GM04503 (cell line): Measurements from ENCODE around the gene ACSF2.

Source experiments
- DNase-seq: peaks from one replicate; pipeline ENCODE4 v3.0.0-alpha.2; 2012; ENCODE audit warnings: low read depth

The ACSF2 gene

DNA sequence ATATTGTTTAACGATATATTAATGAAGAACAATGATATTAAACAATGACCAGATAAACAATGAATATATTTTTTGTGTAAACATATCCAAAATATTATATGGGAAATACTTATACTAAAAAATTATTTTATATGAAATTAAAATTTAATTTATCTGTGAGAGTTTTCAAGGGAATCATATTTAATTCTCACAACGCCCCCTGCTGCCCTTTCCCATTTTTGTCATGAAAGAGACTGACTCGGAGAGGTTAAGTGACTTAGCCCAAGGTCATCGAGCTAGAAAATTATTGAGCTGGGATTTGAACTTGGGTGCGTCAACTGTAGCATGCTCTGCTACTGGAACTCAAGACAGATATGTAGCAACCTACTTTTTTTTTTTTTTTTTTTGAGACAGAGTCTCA lies 75.0 kb downstream of the ACSF2 start:
- no peak for DNase-seq

DNA sequence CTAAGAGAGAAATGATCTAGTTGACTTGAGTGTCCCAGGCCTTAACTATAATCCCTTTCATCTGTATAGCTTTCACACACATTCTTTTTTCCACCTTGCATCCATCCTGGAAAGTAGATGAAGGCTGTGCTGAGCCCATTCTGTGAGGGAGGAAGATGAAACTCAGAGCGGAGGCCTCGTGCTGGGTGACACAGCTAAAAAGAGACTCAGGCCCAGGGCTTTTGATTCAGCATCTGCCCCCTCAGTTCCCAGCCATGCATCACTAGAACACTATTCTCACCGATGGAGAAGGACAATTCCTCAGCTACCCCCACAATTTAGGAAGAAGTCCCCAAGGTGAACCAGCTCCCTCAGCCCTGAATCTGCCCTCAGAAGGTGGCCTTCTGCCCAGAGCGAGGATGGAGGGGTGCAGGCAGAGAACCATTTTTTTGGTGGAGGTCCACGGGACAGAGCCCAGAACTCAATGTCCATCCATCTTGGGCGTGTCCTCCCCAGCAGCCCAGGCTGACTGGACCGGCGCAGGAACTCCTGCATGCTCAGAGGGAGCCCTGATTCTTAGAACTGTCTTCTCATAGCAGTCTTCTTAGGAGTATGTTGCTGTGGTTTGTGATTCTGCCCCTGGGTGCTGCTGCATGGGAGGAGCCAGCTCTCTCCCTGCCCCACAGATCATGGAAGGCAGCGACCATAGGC lies 76.4 kb downstream of the ACSF2 start:
- DNase-seq, result no peak

DNA sequence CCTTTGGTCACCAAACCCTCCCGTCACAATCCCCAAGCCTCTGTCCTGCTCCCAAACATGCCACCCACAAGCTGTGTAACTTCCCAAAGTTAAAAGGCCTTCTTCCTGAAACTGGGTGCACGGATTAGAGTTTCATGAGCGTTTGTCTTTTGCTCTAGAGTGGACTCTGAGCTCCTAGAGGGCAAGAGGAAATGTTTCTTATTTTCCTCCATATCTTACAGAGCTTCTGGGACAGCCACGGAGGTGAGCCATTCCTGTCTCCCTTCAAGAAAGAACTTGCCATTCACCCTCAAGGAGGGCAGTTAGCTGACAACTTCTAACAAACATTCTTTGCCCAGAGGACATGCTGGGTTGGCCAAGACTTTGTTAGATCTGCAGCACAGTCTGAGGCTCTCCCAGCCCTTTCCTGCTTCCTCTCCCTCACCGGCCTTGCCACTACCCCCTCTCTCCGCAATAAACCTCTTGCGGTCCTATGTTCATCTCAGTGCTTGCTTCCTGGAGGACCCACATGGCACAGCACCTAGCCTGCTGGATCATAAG lies 79.6 kb downstream of the ACSF2 start:
- DNase-seq, result no peak

DNA sequence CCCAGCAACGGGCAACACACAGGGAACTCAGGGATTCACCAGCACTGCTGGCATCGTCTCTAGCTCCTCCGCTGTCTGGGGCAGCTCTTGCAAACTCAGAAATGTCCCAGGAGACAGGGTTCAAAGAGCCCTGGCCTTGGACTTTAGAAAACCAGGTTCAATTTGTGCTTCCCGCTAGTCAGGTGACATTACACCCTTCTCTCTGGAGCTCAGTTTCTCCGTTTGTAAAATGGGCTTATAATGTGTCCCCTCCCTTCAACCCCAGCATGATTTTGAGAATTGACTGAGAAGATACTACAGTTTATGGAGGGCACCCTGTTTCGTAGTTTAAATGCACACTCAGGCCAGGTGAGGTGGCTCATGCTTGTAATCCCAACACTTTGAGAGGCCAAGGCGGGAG lies 80.3 kb downstream of the ACSF2 start:
- DNase-seq, result no peak

DNA sequence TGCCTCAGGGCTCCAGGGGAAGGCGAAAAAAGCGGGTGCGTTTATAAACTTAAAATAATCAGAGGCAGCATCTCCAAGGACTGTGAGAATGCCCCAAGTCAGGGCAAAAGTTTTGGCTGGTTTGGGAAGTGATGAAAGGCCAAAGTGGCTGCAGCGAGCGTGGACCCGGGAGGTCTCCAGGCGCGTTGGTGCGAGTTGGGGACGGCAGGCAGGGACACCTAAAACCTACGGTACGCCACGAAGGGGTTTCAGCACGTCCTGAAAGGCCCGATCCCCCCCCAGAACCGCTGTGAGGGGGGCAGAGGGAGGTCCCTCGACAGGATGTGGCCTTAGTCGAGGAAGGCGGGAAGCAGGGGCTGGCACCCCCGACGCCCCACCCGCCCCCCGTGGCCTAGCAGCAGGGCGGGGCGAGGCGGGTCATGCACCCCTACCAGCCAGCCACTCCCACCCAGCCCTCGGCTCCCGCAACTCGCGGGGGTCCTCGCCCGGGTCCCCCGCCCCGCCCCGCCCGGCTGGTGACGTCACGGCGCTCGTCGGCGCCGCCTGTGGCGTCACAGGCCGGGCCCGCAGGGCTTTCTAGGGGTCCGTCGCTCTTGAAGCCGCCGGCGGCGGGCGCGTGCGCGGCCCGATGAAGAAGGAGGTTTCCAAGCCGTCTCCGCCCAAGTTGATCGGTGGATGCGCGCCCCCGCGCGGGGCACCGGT lies 82.0 kb downstream of the ACSF2 start, which contains the start of gene MYCBPAP:
Gene MYCBPAP (plus strand): TSS at position 569 of the 702 bp plus-strand sequence. CDS start 236 bp downstream, outside the sequence.
- DNase-seq, result no peak

DNA sequence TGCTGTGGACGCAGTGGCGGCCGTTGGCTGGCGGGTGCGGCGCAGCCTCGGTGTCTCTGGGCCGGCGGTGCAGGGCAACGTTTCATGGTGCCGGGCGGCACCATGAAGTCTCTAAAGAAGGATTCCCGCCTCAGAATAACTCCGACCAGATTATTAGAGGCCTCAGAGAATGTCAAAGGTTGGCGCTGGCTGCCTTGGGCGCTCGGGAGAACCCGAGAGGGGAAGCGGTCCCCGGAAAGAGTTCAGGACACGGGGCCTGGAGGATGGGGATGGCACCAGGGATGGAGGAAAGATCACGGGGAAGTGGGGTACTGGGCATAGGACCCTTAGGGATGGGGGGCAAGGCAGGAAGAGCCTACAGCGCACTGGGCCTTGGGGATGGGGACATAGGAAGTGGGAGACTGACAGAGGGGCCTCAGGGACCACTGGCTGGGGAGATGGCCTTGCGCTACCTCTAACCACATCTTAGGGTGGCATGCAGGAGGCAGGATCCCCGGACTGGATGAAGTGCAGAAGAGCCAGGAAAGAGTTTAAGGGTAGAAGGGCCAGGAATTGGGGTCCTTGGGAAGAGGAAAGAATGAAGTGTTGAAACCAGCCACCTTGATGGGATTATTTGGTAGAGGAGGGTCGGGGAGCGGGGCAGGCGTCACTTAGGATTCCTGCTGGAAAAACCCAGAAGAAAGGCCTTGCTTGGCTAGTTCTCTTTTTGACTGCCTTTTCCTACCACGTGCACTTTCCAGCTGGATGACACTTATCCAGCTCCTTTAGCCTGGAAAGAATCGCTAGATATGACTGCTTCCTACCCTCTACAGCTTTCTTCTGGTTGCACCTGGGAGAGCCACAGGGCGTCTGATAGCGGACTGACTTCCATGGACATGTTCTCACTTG lies 82.8 kb downstream of the ACSF2 start:
- DNase-seq, result no peak

DNA sequence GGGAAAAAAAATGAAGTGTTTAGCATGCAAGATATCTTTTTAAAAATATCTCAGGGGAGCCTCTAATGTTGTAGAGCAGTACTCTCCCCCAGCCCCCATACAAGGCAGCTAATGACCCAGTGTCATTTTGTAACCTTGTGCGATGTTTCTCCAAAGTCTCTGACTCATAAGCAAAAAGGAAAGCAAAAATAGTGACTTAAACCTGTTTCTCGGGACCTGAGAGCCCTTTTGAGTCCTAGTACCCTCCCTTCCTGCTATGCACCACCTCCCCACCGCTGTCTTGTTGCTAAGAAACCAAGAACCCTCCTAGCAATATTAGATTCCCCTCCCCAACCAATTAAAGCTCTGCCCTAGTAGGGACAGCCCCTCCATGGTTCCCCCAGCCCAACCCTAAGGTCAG lies 85.0 kb downstream of the ACSF2 start:
- no peak for DNase-seq

DNA sequence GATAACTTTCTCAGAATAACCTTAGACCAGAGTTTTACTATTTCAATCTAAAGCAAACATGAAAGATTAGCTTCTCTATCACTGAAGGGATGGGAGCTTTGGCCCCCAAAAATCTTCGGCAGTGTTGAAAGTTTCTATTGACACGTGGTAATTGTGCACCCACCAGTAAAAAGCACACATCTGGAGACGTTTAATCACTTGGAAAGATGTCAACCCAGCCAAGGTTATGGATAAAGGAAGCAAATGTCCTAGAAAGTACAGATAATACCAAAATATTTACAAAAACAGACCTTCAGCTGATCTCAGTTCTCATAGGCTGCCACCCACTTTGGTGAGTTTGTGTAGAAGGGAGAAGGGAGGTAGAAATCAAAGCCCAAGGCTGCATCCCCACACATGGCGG lies 87.5 kb downstream of the ACSF2 start:
- DNase-seq, result no peak

DNA sequence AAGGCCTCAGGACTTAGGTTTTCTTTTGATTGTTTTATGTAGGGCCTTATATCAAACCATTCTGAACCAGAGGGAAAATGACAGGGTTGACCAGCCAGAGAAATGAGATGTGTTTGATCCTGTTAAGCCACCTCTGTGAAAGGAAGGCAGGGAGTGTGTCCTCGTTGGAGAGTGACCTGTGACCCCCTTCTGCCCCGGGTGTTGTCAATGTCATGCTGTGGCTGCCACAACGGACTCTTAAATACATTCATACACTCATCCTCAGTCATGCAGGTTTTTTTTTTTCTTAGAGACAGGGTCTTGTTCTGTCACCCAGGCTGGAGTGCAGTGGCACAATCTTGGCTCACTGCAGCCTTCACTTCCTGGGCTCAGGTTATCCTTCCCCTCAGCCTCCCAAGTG lies 88.4 kb downstream of the ACSF2 start:
- DNase-seq, result no peak

DNA sequence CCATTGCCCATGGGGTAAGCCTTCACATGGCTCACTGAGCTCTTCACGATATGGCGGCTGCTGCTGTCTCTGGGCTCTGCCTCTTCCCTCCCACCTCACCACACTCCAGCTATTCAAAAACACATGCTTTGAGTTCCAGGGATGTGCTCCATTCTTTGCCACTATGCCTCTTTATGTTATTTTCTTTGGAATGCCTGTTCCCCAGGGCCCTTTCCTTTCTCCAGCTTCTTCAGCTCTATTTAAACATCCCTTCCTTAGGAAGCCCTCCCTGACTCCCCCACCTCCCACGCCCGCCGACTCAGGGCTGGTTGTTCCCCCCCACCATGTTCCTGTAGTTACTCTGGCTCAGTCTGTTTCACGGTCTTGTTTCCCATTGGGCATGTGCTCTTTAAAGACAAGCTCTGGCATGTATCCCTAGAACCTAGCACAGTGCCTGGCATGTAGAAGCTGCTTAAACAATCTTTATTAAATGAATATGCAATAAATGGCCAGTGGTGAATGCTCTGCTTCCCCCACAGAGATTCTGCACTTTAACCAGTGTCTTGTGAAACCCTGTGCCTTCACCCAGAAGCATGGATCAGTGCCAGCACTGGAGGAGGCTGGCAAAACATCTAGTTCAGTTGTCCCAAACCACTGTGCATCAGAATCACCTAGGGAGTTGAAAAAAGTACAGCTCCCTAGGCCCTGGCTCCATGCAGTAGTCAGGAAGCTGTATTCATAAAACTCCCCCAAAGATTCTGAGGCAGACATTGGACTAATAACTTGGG lies 89.1 kb downstream of the ACSF2 start:
- no peak for DNase-seq

DNA sequence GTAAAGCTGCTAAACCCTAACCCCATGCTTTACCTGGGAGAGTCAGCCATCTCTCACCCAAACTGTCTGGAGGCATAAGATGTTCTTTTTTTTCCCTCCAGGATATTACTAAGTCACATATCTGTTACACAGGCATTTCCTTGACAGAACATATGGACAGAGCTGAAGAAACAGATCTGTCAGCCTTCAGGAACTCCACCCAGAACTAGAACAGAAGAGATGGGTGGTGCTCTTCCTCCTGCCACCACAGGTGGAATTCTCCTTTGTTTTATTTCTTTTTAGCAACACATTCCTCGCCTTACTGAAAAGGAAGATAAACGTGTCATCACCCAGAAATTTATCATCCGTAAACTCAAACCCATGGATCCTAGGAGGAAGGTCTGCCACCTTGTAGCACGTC lies 91.0 kb downstream of the ACSF2 start:
- no peak for DNase-seq

DNA sequence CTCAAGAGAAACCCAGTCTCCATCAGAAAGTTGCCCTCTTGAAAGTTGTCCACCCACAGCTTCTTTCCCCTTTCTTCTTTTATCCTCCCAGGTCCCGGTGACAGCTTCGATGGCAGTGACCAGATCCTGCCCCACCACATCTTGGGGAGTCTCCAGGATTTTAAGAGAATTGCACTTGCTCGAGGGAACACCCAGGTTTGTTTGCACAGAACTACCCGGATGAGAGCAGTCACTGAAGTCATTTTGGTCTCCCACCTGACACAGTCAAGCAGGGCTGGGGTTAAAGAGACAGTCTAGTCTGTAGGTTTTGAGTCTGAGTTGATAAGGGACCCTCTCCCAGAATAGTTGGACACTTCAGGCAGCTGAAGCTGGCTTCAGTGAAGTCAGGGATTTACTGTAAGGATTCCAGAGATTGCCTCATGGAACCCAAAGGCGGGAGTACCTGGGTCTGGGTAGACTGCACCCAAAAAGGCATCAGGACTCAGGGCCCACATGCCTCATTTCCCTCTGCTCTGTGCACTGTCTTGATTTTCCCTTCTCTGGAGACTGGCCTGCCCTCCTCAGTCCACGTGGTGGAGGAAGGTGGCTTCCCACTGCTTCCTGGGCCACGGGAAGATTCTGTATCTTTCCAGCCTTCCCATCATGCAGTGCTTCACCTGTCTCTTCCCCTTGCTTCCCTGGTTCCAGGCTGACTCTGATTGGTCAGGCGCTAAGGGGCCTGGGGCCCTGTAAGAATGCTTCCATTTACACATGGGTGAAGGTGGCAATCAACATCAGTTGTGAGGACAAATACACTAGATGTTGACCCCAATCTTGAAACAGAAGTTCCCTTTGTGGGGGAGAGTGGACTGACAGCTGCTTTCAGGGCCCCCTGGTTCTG lies 91.7 kb downstream of the ACSF2 start:
- DNase-seq, result no peak

DNA sequence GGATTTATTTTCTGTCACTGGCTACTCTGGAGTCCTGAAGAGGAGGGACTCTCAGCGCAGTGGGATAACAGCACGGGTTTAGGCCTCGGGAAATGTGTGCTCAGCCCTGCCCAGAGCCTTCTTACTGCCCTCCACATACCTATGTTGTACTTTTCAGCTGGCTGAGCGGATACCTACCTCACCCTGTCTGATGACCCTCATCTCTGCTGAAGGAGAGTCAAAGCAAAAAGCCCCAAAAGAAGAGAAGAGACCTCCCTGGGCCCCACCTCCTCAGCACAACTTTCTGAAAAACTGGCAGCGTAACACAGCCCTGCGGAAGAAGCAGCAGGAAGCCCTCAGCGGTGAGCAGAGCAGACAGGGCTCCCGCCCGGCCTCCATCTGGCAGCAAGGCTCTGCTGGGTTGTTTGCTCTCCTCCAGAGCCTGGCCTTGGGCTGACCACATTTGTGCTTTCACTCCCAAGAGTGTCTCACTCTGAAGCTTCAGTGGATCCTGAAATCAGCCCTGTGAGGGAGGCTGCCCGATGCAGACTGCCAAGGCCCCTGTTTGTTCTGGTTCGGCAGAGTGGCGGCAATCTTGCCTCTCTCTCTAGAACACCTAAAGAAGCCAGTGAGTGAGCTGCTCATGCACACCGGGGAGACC lies 92.5 kb downstream of the ACSF2 start:
- DNase-seq, result no peak

DNA sequence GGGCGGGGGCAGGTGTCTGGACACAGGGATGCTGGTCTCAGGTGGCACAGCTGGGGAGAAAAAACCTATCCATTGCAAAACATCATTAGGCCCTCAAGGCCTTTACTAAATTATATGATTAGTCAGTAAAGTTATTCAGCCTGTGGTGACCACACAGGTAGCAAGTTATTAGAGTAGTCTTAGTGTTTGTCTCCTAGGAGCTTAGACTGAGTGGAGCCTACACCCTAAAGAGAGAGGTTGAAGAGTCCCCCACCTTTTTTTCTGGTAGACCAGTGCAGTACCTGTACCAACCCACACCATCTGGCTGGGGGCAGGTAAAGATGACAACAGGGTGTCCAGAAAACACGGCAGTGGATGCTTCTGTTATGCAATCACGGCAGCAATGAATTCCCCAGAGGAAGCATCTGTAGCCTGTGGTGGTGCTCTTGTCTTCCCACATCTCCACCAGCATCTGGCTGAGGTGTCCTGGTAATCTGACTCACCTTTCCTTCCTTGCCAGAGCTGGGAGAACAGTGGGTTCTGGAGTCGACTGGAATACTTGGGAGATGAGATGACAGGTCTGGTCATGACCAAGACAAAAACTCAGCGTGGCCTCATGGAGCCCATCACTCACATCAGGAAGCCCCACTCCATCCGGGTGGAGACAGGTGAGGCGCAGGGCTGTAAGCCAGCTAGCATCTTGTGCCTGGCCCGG lies 93.3 kb downstream of the ACSF2 start:
- no peak for DNase-seq

DNA sequence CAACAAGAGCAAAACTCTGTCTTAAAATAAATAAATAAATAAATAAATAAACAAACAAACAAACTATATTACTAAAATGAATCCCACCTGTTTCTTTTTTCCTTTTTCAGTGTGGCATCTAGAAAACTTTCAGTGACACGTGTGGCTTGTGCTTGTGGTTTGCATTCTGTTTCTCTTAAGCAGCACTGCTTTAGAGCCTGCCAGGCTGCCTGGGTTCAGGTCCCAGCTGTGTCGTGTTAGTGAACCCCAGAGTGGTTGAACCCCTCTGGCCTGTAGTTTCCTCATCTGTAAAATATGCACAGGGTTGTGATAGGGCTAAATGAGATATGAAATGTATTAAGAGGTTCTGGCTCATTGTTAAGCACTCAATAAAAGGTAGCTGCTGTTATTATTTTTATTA lies 94.5 kb downstream of the ACSF2 start:
- no peak for DNase-seq

DNA sequence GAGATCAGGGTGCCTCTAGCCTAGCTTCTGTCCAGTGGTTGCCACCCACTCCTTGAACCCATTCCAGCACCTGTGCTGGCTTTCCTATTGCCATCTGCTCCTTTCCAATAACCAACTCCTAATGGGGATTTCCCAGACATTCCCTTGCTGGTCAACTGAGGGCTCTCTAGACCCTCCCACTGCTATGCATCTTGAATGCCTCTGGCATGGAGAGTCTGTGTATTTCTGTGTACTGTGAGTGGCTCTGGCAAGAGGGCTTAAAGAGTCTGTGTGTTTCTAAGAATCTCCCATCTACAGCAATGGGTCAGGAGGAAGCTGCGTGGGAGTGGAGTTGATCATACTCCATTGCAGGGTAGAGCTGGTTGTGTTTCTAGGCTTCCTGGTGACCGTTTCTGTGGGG lies 95.5 kb downstream of the ACSF2 start:
- no peak for DNase-seq

DNA sequence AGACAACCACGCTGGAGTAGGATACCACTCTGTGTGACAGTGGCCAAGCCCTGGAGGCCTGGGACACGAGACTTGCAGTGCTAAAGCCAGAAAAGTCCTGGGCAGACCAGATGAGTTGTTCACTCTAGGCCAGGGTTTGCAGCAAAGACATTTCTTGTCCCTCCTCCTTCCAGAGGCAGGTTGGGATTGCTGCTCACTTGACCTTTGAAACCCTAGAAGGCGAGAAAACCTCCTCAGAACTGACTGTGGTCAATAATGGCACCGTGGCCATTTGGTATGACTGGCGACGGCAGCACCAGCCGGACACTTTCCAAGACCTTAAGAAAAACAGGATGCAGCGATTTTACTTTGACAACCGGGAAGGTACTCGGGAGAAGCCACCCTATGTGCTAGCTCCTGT lies 96.7 kb downstream of the ACSF2 start:
- DNase-seq, result no peak

DNA sequence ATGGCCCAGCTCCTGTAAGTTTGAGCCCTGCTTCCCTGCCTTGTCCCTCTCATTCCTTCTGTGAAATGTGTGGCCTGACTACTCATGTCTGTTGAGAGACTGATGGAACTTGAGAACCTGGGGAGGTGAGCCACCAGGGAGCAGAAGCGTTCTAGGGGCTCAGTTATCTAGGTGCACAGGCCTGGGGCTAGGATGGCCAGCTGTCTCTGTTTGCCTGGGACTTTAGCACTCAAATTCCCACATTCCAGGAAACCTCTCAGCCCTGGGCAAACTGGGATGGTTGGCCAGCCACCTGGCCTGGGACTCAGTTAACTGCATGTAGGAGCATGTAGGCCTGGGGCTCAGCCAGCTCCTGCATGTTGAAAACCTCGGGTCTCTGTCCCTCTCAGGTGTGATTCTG lies 97.2 kb downstream of the ACSF2 start:
- no peak for DNase-seq
